HUES64 (cell line): ENCODE measurements around the gene MAP1S.
A peak's percentile ranks its signal among the peaks of the same experiment; 100 is the strongest.

ENCODE experiments used
- H3K27ac ChIP-seq: 2 replicates; pipeline ENCODE4 v1.7.0; 2013; ENCODE audit warnings: low read depth, low read length, inconsistent platforms
- H3K27me3 ChIP-seq: 2 replicates; pipeline ENCODE4 v1.6.1; 2013; ENCODE audit warnings: mild to moderate bottlenecking, low read length; ENCODE audit not compliant: insufficient read depth
- H3K36me3 ChIP-seq: 2 replicates; pipeline ENCODE4 v1.6.1; 2013; ENCODE audit warnings: mild to moderate bottlenecking, low read length; ENCODE audit not compliant: insufficient read depth
- H3K4me1 ChIP-seq: 2 replicates; pipeline ENCODE4 v1.6.1; 2013; ENCODE audit warnings: mild to moderate bottlenecking, low read length, moderate library complexity; ENCODE audit not compliant: insufficient read depth
- H3K4me3 ChIP-seq: 2 replicates; pipeline ENCODE4 v1.5.1; 2013; ENCODE audit warnings: mild to moderate bottlenecking, low read length, moderate library complexity
- H3K9ac ChIP-seq: 2 replicates; pipeline ENCODE4 v1.6.1; 2013; ENCODE audit warnings: mild to moderate bottlenecking, low read depth, low read length
- H3K9me3 ChIP-seq: 2 replicates; pipeline ENCODE4 v1.6.1; 2013; ENCODE audit warnings: low read depth, low read length; ENCODE audit not compliant: insufficient read depth
- WGBS: fragments of 150-250, 120-280 bp; methylation state at CpG from one replicate; pipeline ENCODE4 v1.1.7; 2013; ENCODE audit warnings: missing lambda C conversion rate; 5-methylcytosine and 5-hydroxymethylcytosine counted together

The MAP1S gene

DNA sequence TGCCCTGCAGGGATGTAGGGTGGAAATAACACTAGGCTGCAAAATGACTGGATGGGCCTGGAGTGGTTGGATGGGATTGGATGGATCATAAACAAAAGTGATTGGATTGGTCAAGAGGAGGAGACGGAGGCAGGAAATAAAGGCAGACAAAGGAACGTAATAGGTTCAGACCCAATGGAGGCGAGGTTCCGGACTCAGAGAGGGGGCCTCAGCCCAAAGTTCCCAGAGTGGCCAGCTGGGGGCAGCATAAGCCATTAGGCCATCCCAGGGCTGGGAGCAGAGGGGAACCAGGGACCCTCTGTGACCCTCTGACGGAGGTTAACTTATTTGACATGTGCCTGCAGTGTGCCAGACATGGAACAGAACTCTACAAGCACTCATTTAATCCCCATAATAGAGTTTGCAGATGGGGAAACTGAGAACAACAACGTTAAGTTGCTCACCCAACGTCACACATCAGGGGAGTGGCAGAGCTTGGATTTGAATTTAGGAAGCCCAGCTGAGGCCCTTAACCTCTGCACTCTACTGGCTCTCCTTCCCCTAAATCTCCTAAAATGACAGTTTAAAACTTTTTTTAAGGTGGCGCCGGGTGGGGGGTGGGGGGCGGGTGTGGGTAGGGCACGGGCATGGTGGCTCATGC, 15.3 kb upstream of the MAP1S start:
- Histone ChIP-seq H3K9me3 (no peaks in the 10 kb centered on the region), H3K27ac (no peak overlapping the region), H3K27me3 (no peaks in the 10 kb centered on the region), H3K9ac (no peak overlapping the region), H3K4me1 (no peaks in the 10 kb centered on the region), H3K36me3 (no peaks in the 10 kb centered on the region), H3K4me3 (no peak overlapping the region)
- 74% methylated on average over 11 of the region's 11 CpGs for WGBS

DNA sequence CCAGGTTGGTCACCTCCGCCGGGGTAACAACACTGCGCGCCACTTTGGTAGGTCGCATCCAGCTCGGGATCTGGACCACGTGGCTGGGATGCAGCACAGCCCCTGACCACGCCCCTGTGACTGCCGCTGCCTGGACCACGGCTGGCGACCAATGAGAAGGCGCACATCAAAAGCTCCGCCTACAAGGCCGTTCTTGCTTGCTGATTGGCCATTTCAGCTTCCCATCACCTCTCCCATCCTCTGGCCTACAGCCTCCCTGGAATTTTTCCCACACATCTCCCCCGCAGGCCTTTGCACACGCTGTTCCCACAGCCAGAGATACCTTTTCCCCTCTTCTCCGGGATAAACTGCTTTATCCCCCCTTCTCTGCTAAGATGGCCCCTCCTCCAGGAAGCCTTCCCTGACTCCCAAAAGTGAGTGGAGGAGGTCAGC, 12.5 kb upstream of the MAP1S start:
- no peak overlapping the region for H3K4me3 ChIP-seq

DNA sequence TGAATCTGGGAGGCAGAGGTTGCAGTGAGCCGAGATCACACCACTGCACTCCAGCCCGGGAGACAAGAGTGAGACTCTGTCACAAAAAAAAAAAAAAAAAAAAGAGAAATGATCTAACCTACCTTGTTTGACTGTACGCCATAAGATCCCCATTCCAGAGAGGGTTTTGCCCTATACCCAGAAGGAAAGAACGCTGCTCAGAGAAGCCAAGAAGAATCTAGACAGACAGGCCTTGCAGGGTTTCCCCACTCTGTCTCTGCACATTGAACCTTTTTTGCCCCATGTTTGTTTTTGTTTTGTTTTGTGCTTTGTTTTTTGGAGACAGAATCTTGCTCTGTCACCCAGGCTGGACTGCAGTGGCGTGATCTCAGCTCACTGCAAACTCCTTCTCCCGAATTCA, 7.4 kb upstream of the MAP1S start:
- Histone ChIP-seq H3K4me1 (no peaks in the 10 kb centered on the region), H3K4me3 (no peak overlapping the region), H3K27me3 (no peaks in the 10 kb centered on the region), H3K27ac (no peak overlapping the region), H3K9me3 (no peaks in the 10 kb centered on the region), H3K9ac (no peak overlapping the region), H3K36me3 (no peaks in the 10 kb centered on the region)
- WGBS, result 94% methylated on average over 6 of the region's 6 CpGs

More for the DNA sequence above, 12.5 kb upstream of the MAP1S start:
- 41% methylated on average over 17 of the region's 17 CpGs for WGBS
- no peak overlapping the region for H3K27ac ChIP-seq
- H3K36me3 ChIP-seq, result no peaks in the 10 kb centered on the region
- no peaks in the 10 kb centered on the region for H3K9me3 ChIP-seq
- H3K4me1 ChIP-seq, result no peaks in the 10 kb centered on the region
- H3K9ac ChIP-seq, result no peak overlapping the region
- H3K27me3 ChIP-seq, result no peaks in the 10 kb centered on the region

DNA sequence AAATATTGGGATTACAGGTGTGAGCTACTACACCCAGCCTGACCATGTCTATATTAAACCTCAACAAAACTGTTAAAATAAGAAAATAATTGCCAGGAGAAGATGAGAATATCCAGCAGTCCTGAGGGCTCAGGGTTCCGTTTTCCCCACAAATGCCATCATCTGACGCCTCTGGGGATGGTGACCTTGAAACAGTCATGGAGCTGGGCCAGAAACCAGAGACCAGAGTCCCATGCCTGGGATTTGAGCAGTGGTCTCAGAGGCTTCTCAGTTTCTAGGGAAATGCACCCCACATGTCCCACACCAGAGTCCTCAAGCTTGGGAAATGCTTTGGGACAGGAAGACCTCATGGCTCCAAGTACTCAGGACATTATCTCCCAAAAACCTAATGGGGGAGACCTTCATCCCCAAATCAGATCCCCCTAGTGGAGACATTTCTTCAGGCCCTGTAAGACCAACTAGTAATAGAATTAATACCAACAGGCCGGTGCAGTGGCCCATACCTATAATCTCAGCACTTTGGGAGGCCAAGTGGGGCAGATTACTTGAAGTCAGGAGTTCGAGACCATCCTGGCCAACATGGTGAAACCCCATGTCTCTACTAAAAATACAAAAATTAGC, 2.9 kb upstream of the MAP1S start:
- Histone ChIP-seq H3K4me1 (peaks cover 10% of the 10 kb centered on the region; the same call in 1 of the 2 replicates), H3K36me3 (peaks cover 1% of the 10 kb centered on the region; the same call in 1 of the 2 replicates), H3K27me3 (no peaks in the 10 kb centered on the region), H3K9ac (no peak overlapping the region), H3K9me3 (no peaks in the 10 kb centered on the region), H3K4me3 (no peak overlapping the region), H3K27ac (no peak overlapping the region)
- 92% methylated on average over 4 of the region's 4 CpGs for WGBS

DNA sequence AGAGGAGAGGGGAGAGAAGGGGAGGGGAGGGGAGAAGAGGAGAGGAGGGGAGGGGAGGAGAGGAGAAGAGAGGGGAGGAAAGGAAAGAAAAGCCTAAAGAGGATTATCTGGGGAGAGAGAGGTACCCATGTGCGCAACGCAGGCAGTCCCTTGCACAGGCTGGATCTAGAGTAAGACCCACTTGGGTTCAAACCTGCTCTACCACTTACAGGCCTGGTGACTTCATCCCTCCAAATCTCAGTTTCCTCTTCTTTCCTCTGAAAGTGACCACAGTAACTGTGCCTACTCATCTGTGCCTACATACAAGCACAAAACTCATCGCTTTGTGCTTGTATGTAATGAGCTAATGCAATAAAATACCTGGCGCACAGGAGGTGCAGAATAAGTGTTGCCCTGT, 732 bp upstream of the MAP1S start:
- Histone ChIP-seq H3K27ac (no peak overlapping the region; the same call in 1 of the 2 replicates), H3K36me3 (peaks cover 17% of the 10 kb centered on the region), H3K4me3 (peak overlapping the region; percentile 95), H3K4me1 (peaks cover 10% of the 10 kb centered on the region; the same call in 1 of the 2 replicates), H3K27me3 (no peaks in the 10 kb centered on the region), H3K9ac (no peak overlapping the region), H3K9me3 (no peaks in the 10 kb centered on the region)
- 81% methylated on average over 4 of the region's 4 CpGs for WGBS

DNA sequence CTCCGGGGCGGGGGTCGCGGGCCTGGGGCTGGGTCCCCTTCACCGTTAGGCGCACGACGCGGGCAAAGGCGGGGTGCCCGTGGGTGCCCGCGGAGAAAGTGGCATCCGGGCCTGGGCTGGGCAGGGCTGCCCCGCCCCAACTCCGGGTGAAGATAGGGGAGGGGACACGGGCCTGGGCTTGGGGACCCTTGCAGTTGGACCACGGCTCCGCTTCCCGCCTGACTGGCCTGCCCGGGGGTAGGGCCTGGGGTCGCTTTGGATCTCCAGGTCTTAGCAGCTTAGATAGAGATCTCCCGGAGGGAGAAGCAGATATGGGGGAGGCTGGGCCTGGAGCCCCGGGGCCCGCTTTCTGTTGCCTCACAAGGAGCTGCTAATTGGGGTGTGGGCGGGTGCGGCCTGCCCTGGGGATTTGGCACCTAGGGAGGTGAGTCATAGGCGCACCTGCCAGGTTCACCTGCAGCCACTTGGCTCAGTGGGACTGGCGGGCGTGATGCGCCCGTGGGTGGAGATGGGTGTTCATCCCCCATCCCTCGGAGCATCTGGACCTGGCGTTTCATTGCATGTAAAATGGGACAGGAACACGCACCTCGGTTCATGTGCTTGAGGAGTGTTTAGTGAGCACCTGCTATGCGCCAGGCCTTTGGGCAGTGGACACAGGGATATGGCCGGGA, 585 bp downstream of the MAP1S start:
- Histone ChIP-seq H3K4me3 (peak overlapping the region; percentile 95), H3K36me3 (peaks cover 29% of the 10 kb centered on the region), H3K27ac (0 out of 2 replicates have a peak overlapping the region, but pooled peaks have one; percentile 8), H3K9me3 (no peaks in the 10 kb centered on the region), H3K27me3 (no peaks in the 10 kb centered on the region), H3K4me1 (peaks cover 10% of the 10 kb centered on the region; the same call in 1 of the 2 replicates), H3K9ac (peak overlapping the region; percentile 81)
- 8% methylated on average over 38 of the region's 38 CpGs for WGBS

DNA sequence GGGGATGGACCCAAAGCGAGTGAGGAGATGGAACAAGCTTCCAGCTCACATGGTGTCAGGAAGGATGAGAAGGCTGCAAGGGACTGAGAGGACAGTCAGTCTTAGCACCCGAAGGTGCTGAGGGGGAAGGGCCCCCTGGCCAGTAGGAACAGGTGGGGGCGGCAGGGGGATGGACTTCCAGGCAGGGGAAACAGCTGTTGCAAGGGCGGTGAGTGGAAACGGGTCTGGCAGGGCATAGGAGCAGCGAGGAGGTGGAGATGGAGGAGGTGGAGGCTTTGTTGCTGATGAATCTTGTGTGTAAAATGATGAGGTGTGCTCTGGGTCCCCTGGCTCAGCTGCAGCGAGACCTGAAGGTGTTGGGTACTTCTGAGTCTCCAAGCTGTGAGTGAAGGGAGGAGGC, 1.2 kb downstream of the MAP1S start:
- peaks cover 35% of the 10 kb centered on the region for H3K36me3 ChIP-seq
- peak overlapping the region; percentile 95 for H3K4me3 ChIP-seq
- no peaks in the 10 kb centered on the region for H3K9me3 ChIP-seq
- H3K27me3 ChIP-seq, result no peaks in the 10 kb centered on the region
- H3K9ac ChIP-seq, result no peak overlapping the region
- H3K4me1 ChIP-seq, result peaks cover 10% of the 10 kb centered on the region; the same call in 1 of the 2 replicates
- no peak overlapping the region for H3K27ac ChIP-seq
- WGBS, result 61% methylated on average over 7 of the region's 7 CpGs

DNA sequence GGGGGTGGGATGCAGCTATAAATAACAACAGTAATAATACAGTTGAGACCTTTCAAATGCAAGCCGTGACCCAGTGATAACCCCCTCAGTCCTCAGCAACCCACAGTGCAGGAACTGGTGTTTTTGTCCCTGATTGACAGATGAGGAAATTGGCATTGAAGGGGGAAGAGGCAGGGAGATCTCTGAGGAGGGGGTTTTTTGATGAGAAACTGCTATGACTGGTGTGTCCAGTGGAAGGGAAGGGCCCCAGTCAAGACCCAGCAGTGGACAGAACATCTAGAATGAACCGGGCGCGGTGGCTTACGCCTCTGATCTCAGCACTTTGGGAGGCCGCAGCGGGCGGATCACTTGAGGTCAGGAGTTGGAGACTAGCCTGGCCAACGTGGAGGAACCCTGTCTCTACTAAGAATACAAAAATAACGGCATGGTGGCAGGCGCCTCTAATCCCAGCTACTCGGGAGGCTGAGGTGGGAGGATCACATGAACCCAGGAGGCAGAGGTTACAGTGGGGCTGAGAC, 1.9 kb downstream of the MAP1S start:
- H3K9me3 ChIP-seq, result no peaks in the 10 kb centered on the region
- no peak overlapping the region for H3K9ac ChIP-seq
- H3K4me3 ChIP-seq, result peak overlapping the region; percentile 95
- H3K4me1 ChIP-seq, result peaks cover 10% of the 10 kb centered on the region; the same call in 1 of the 2 replicates
- peaks cover 42% of the 10 kb centered on the region for H3K36me3 ChIP-seq
- no peak overlapping the region for H3K27ac ChIP-seq
- H3K27me3 ChIP-seq, result no peaks in the 10 kb centered on the region
- WGBS, result 94% methylated on average over 12 of the region's 12 CpGs

DNA sequence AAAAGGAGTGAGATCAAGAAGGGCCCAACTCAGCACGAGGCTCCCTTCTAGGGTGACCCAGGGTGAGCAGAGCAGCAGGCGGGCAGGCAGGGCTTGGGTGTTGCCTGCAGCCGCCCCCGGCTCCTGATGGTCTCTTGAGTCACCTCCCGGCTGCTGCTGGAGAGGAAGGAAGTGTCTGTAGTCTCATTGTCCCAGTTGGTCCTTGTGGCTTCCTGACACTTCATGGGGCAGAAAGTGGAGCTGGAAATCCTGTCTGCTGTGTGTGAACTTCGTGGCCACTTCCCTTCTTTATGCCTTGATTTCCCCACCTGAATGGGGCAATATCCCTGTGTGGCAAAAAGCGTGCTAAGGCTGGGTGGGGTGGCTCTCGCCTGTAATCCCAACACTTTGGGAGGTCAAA, 2.5 kb downstream of the MAP1S start:
- Histone ChIP-seq H3K4me1 (peaks cover 10% of the 10 kb centered on the region; the same call in 1 of the 2 replicates), H3K4me3 (no peak overlapping the region), H3K36me3 (peaks cover 49% of the 10 kb centered on the region), H3K9ac (no peak overlapping the region), H3K27ac (no peak overlapping the region), H3K9me3 (no peaks in the 10 kb centered on the region), H3K27me3 (no peaks in the 10 kb centered on the region)
- WGBS, result 91% methylated on average over 8 of the region's 8 CpGs

DNA sequence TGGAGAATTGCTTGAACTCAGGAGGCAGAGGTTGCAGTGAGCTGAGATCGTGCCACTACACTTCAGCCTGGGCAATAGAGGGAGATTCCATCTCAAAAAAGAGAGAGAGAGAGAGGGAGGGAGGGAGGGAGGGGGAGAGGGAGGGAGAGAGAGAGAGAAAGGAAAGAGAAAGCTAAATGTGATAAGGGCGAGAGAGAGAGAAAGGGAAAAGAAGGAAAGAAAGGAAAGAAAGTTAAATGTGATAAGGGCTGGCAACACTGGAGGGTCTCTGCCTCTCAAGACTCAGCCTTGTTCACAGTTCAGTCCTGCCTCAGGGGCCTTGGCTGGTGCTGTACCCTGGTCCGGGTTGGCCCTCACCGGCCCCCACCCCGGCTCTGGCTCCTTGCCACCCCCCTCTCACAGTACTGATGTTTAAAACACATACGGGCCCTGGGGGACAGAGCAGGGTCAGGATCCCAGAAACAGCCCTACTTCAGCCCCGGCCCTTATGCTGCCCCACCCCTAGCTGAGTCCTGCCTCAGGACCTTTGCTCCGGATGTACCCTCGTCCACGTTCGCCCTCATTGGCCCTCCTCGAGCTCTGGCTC, 3.5 kb downstream of the MAP1S start:
- WGBS, result 90% methylated on average over 12 of the region's 12 CpGs
- H3K27me3 ChIP-seq, result no peaks in the 10 kb centered on the region
- H3K4me1 ChIP-seq, result peaks cover 10% of the 10 kb centered on the region; the same call in 1 of the 2 replicates
- no peak overlapping the region for H3K27ac ChIP-seq
- H3K9ac ChIP-seq, result no peak overlapping the region
- H3K9me3 ChIP-seq, result no peaks in the 10 kb centered on the region
- no peak overlapping the region for H3K4me3 ChIP-seq
- peaks cover 58% of the 10 kb centered on the region for H3K36me3 ChIP-seq

DNA sequence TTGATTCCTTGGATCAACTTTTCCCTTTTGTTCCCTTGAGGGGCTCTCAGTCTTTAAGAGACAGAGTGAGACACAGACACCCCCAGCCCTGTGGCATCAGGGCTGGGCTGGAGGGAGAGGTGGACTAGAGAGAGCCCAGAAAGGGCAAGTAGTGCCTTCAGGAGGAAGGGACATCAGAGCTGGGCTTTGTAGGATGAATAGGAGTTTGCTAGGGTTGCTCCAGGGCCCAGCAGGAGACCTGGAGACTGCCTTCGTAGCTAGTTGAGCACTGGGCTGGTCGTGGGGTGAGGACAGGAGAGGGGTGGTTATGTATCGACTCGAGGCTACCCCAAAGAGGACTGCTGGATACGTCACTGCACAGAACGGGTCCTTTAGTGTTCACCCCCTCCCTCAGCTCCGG, 5.4 kb downstream of the MAP1S start:
- Histone ChIP-seq H3K4me1 (peaks cover 4% of the 10 kb centered on the region; the same call in 1 of the 2 replicates), H3K9ac (no peak overlapping the region), H3K27me3 (no peaks in the 10 kb centered on the region), H3K27ac (no peak overlapping the region), H3K4me3 (no peak overlapping the region), H3K9me3 (no peaks in the 10 kb centered on the region), H3K36me3 (peaks cover 76% of the 10 kb centered on the region)
- WGBS, result 92% methylated on average over 7 of the region's 7 CpGs
